Thoracic aorta (tissue), 2 donors: Measurements from ENCODE around the gene NAV2. TPM values are rescaled to one million over a fixed set of nuclear protein-coding genes. Genes with fewer than 3 reads are reported as not detected.

ENCODE experiments used
- ATAC-seq: fragments of 150-250 bp; one replicate; pipeline ENCODE4 v1.8.0; 2017; ENCODE audit warnings: low read depth; ENCODE audit not compliant: insufficient number of reproducible peaks, low FRiP score
- DNase-seq: peaks from one replicate; pipeline ENCODE4 v3.0.0-alpha.2; 2020; ENCODE audit warnings: low spot score
- H3K27ac ChIP-seq, 2 donors: fragments of 200-600 bp; sonication (generic); 1 replicate in 1 of 2; 2 replicates in 1 of 2; pipeline ENCODE4 v1.5.1; 2016; ENCODE audit warnings: mild to moderate bottlenecking in 2 of 2, moderate library complexity in 2 of 2
- H3K27me3 ChIP-seq: fragments of 200-600 bp; sonication (generic); replicated peaks from 2 replicates; pipeline ENCODE4 v1.6.0; 2016; ENCODE audit warnings: mild to moderate bottlenecking; ENCODE audit not compliant: insufficient read depth
- H3K36me3 ChIP-seq: fragments of 200-600 bp; sonication (generic); one replicate; pipeline ENCODE4 v1.5.1; 2016
- H3K4me1 ChIP-seq, 2 donors: fragments of 200-600 bp; sonication (generic); 1 replicate in 1 of 2; 2 replicates in 1 of 2; pipeline versions ENCODE4 v1.5.1 to v1.6.0; 2016; ENCODE audit warnings: low read depth in 2 of 2, mild to moderate bottlenecking in 1 of 2; ENCODE audit not compliant: control insufficient read depth in 1 of 2
- H3K4me3 ChIP-seq: fragments of 200-600 bp; sonication (generic); 2 replicates; pipeline ENCODE4 v1.5.1; 2016; ENCODE audit warnings: mild to moderate bottlenecking
- H3K9me3 ChIP-seq: fragments of 200-600 bp; sonication (generic); 2 replicates; pipeline ENCODE4 v1.5.1; 2016
- CTCF ChIP-seq: fragments of 200-600 bp; sonication (generic); IDR thresholded peaks from one replicate; pipeline ENCODE4 v1.5.1; 2019; ENCODE audit warnings: antibody characterized with exemption
- total RNA-seq, 2 donors: library from RNA; depleted of rRNA; stranded (reverse); fragments of >200 nt; gene quantifications; one replicate each; pipeline versions ENCODE4 v1.1.0 to v1.2.3, GENCODE V29; 2016

The NAV2 gene
- total RNA-seq, 2 donors from 2014 or later: 125 to 230 TPM

GRCh38 chr11:19769820-19770219 is 57.2 kb downstream of the NAV2 start:
- no peak for TF ChIP-seq CTCF
- no peak overlapping the region for H3K4me3 ChIP-seq
- H3K27ac ChIP-seq: no peak overlapping the region
- H3K27me3 ChIP-seq: no peaks in the 10 kb centered on the region
- H3K4me1 ChIP-seq: peaks cover 57 to 88% of the 10 kb centered on the region in 2 donors
- H3K36me3 ChIP-seq: no peaks in the 10 kb centered on the region
- DNase-seq (no peak), ATAC-seq (no peak)
- no peaks in the 10 kb centered on the region for H3K9me3 ChIP-seq

GRCh38 chr11:19770277-19770676 is 57.6 kb downstream of the NAV2 start:
- Histone ChIP-seq H3K4me3 (no peak overlapping the region), H3K4me1 (peaks cover 57 to 89% of the 10 kb centered on the region in 2 donors), H3K9me3 (no peaks in the 10 kb centered on the region), H3K27me3 (no peaks in the 10 kb centered on the region), H3K27ac (no peak overlapping the region), H3K36me3 (no peaks in the 10 kb centered on the region)
- DNase-seq (no peak), ATAC-seq (no peak)
- no peak for TF ChIP-seq CTCF

DNA sequence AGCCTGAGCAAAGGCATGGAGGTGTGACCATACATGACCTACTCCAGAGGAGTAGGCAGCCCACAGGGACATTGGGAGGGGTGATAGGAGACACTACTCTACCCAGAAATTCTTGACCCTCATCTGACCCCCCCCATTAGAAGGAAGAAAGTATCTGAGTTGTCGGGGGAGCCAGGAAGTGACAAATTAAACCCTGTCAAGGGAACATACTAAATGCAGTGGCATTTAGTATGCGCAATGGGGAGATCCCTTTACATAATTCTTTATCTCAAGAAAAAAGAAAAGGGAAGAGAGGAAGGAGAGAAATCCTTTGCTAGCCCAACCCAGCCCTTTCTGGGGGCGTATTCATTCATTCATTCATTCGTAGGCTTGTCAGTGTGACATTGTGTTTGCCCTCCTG is 58.8 kb downstream of the NAV2 start:
- no peaks in the 10 kb centered on the region for H3K36me3 ChIP-seq
- no peak for TF ChIP-seq CTCF
- peaks cover 54 to 90% of the 10 kb centered on the region in 2 donors for H3K4me1 ChIP-seq
- no peak overlapping the region for H3K27ac ChIP-seq
- H3K27me3 ChIP-seq: no peaks in the 10 kb centered on the region
- DNase-seq (no peak), ATAC-seq (no peak)
- no peak overlapping the region for H3K4me3 ChIP-seq
- no peaks in the 10 kb centered on the region for H3K9me3 ChIP-seq

GRCh38 chr11:19772480-19772879 is 59.8 kb downstream of the NAV2 start:
- no peak for TF ChIP-seq CTCF
- DNase-seq (no peak), ATAC-seq (no peak)
- no peaks in the 10 kb centered on the region for H3K36me3 ChIP-seq
- H3K4me1 ChIP-seq: peaks cover 49 to 87% of the 10 kb centered on the region in 2 donors
- H3K27me3 ChIP-seq: no peaks in the 10 kb centered on the region
- no peak overlapping the region for H3K27ac ChIP-seq
- H3K4me3 ChIP-seq: no peak overlapping the region
- H3K9me3 ChIP-seq: no peaks in the 10 kb centered on the region

DNA sequence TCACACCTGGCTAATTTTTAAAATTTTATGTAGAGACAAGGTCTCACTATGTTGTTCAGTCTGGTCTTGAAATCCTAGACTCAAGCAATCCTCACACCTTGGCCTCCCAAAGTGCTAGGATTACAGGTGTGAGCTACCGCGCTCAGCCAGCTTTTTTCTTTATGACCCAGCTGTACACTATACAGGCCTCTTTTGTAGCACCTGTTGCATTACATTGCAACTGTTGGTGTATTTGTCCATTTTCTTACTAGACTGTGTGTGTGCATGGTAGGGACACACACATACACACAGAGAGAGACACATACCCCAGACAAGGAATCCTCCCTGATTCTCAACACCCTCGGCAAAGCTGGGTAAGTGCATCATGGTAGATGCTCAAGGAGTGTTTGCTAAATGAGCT is 61.7 kb downstream of the NAV2 start:
- H3K4me1 ChIP-seq: peaks cover 50 to 87% of the 10 kb centered on the region in 2 donors
- no peak for ATAC-seq

More for the DNA sequence above, 61.7 kb downstream of the NAV2 start:
- DNase-seq: no peak
- Histone ChIP-seq H3K4me3 (no peak overlapping the region), H3K27me3 (no peaks in the 10 kb centered on the region), H3K9me3 (no peaks in the 10 kb centered on the region), H3K36me3 (no peaks in the 10 kb centered on the region), H3K27ac (no peak overlapping the region)
- TF ChIP-seq CTCF: no peak
